Ishikawa (cell line): ENCODE measurements around the gene FAM219A.

Experiments used
- CEBPB ChIP-seq: IDR thresholded peaks from 2 replicates; pipeline ENCODE4 v1.6.1; 2012
- CREB1 ChIP-seq: IDR thresholded peaks from 2 replicates; pipeline ENCODE4 v1.6.1; 2012; ENCODE audit warnings: low read depth
- EGR1 ChIP-seq: IDR thresholded peaks from 2 replicates; pipeline ENCODE4 v1.6.1; 2012
- EP300 ChIP-seq: IDR thresholded peaks from 2 replicates; pipeline ENCODE4 v1.6.1; 2012; ENCODE audit warnings: borderline replicate concordance
- FOXM1 ChIP-seq: IDR thresholded peaks from 2 replicates; pipeline ENCODE4 v1.6.1; 2012; ENCODE audit warnings: low read depth, borderline replicate concordance
- MAX ChIP-seq: IDR thresholded peaks from 2 replicates; pipeline ENCODE4 v1.6.1; 2012
- NFIC ChIP-seq: IDR thresholded peaks from 2 replicates; pipeline ENCODE4 v1.6.1; 2012
- RAD21 ChIP-seq: IDR thresholded peaks from 2 replicates; pipeline ENCODE4 v1.6.1; 2012; ENCODE audit warnings: low read depth
- TAF1 ChIP-seq: IDR thresholded peaks from 2 replicates; pipeline ENCODE4 v1.6.1; 2012; ENCODE audit warnings: low read depth, mild to moderate bottlenecking
- TCF12 ChIP-seq: IDR thresholded peaks from 2 replicates; pipeline ENCODE4 v1.6.1; 2012; ENCODE audit warnings: low read depth
- TEAD4 ChIP-seq: IDR thresholded peaks from 2 replicates; pipeline ENCODE4 v1.6.1; 2012
- YY1 ChIP-seq: IDR thresholded peaks from 2 replicates; pipeline ENCODE4 v1.6.1; 2012; ENCODE audit warnings: low read depth
- ZBTB7A ChIP-seq: IDR thresholded peaks from 2 replicates; pipeline ENCODE4 v1.6.1; 2012; ENCODE audit warnings: low read depth
- TF ChIP-seq, protein P1 (sequence below): IDR thresholded peaks from 2 replicates; pipeline ENCODE4 v1.6.1; 2012; ENCODE audit warnings: low read depth, mild to moderate bottlenecking
- TF ChIP-seq, protein P2 (sequence below): IDR thresholded peaks from 2 replicates; pipeline ENCODE4 v1.6.1; 2012

FAM219A gene

DNA sequence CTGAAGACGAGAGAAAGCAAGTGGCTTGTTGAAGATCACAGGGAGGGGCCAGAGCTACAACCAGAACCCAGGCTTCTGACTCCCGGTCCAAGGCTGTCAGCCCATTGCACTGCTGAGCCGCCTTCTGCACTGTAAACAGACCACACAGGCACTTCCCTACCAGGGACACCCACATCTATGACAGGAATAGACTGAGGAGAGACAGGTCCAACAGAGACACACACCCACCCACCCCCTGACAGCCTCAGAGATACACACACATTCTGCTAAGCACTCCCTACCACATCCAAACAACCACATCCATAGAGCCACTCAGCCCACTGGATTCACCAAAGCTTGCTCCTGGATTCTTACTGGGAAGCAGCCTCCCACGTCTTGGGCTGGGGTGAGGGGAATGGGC is 58.6 kb downstream of the FAM219A start:
- TF ChIP-seq, protein P1, sequence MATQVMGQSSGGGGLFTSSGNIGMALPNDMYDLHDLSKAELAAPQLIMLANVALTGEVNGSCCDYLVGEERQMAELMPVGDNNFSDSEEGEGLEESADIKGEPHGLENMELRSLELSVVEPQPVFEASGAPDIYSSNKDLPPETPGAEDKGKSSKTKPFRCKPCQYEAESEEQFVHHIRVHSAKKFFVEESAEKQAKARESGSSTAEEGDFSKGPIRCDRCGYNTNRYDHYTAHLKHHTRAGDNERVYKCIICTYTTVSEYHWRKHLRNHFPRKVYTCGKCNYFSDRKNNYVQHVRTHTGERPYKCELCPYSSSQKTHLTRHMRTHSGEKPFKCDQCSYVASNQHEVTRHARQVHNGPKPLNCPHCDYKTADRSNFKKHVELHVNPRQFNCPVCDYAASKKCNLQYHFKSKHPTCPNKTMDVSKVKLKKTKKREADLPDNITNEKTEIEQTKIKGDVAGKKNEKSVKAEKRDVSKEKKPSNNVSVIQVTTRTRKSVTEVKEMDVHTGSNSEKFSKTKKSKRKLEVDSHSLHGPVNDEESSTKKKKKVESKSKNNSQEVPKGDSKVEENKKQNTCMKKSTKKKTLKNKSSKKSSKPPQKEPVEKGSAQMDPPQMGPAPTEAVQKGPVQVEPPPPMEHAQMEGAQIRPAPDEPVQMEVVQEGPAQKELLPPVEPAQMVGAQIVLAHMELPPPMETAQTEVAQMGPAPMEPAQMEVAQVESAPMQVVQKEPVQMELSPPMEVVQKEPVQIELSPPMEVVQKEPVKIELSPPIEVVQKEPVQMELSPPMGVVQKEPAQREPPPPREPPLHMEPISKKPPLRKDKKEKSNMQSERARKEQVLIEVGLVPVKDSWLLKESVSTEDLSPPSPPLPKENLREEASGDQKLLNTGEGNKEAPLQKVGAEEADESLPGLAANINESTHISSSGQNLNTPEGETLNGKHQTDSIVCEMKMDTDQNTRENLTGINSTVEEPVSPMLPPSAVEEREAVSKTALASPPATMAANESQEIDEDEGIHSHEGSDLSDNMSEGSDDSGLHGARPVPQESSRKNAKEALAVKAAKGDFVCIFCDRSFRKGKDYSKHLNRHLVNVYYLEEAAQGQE: no peak
- TF ChIP-seq CEBPB (no peak), NFIC (no peak), EGR1 (no peak), TCF12 (no peak), TEAD4 (no peak), MAX (no peak), YY1 (no peak), ZBTB7A (no peak), FOXM1 (no peak), CREB1 (no peak), TAF1 (no peak), EP300 (no peak), RAD21 (no peak)
- TF ChIP-seq, protein P2, sequence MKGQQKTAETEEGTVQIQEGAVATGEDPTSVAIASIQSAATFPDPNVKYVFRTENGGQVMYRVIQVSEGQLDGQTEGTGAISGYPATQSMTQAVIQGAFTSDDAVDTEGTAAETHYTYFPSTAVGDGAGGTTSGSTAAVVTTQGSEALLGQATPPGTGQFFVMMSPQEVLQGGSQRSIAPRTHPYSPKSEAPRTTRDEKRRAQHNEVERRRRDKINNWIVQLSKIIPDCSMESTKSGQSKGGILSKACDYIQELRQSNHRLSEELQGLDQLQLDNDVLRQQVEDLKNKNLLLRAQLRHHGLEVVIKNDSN: no peak

GRCh38 chr9:34398875-34399274 is 59.5 kb downstream of the FAM219A start:
- TF ChIP-seq EGR1 (no peak), FOXM1 (no peak), ZBTB7A (no peak), TCF12 (no peak), EP300 (no peak), RAD21 (no peak), TEAD4 (no peak), CEBPB (no peak), TAF1 (no peak), MAX (no peak), YY1 (no peak), CREB1 (no peak), NFIC (no peak)
- TF ChIP-seq, protein P1: no peak
- TF ChIP-seq, protein P2: no peak

GRCh38 chr9:34396276-34397214 is 61.8 kb downstream of the FAM219A start:
- TF ChIP-seq EGR1 (no peak), MAX (no peak), TCF12 (no peak), YY1 (no peak), NFIC (no peak), CREB1 (no peak)
- TF ChIP-seq, protein P1: no peak

DNA sequence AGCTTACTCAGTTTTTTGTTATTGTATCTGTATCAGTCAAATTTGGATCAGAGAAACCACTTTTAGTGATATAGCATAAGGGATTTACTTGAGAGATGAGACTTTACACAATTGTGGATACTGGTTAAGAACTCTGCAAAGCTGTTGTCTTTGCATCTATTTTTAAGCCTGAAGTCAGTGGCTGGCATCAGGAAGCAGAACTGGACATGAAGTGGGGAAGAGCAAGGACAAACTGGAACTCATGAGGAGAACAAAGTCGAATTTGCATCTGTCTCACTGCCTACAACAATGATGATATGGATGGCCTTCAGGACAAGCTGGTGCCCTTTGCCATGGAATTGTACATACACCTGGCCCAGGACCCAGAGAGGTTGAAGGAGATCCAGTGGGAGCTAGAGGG is 65.9 kb downstream of the FAM219A start:
- TF ChIP-seq FOXM1: no peak
- no peak for TF ChIP-seq CEBPB
- TF ChIP-seq, protein P2: no peak
- TF ChIP-seq TAF1: no peak
- TF ChIP-seq ZBTB7A: no peak
- TF ChIP-seq, protein P1: no peak
- TF ChIP-seq EP300: no peak
- no peak for TF ChIP-seq CREB1
- TF ChIP-seq NFIC: no peak
- no peak for TF ChIP-seq EGR1
- no peak for TF ChIP-seq TCF12
- TF ChIP-seq MAX: no peak
- TF ChIP-seq RAD21: no peak
- TF ChIP-seq YY1: no peak
- no peak for TF ChIP-seq TEAD4
